RWPE2 (cell line): ENCODE data around the gene PELO.
A peak's percentile ranks its signal among the peaks of the same experiment; 100 is the strongest.

Source experiments
- ATAC-seq: fragments of 200-7000 bp; cut with Tn5 transposase; 3 replicates; pipeline ENCODE4 v1.9.1; 2021; ENCODE audit warnings: low read depth
- DNase-seq: peaks from one replicate; pipeline ENCODE4 v3.0.0-alpha.2; 2020; ENCODE audit warnings: low spot score
- H3K27ac ChIP-seq: fragments of 450-650 bp; 2 replicates; pipeline ENCODE4 v1.5.1; 2017; ENCODE audit warnings: mild to moderate bottlenecking; ENCODE audit not compliant: poor library complexity, severe bottlenecking
- H3K27me3 ChIP-seq: fragments of 250-450 bp; sonication (Bioruptor Pico); 2 replicates; pipeline ENCODE4 v1.5.1; 2021; ENCODE audit warnings: mild to moderate bottlenecking, moderate library complexity; ENCODE audit not compliant: insufficient read depth, poor library complexity, severe bottlenecking
- H3K36me3 ChIP-seq: fragments of 250-450 bp; sonication (Bioruptor Pico); 2 replicates; pipeline ENCODE4 v1.5.1; 2020; ENCODE audit warnings: low read depth, mild to moderate bottlenecking, moderate library complexity
- H3K4me1 ChIP-seq: fragments of 250-450 bp; sonication (Bioruptor Pico); 2 replicates; pipeline ENCODE4 v1.5.1; 2021; ENCODE audit warnings: mild to moderate bottlenecking, moderate library complexity; ENCODE audit not compliant: insufficient read depth, poor library complexity, severe bottlenecking
- H3K4me3 ChIP-seq: fragments of 250-450 bp; sonication (Bioruptor Pico); 2 replicates; pipeline ENCODE4 v1.5.1; 2021; ENCODE audit warnings: mild to moderate bottlenecking, moderate library complexity; ENCODE audit not compliant: severe bottlenecking
- H3K9me3 ChIP-seq: fragments of 250-450 bp; sonication (Bioruptor Pico); 2 replicates; pipeline ENCODE4 v1.5.1; 2021; ENCODE audit warnings: mild to moderate bottlenecking, moderate library complexity; ENCODE audit not compliant: severe bottlenecking
- TF ChIP-seq, protein P1 (sequence below): fragments of 450-650 bp; IDR thresholded peaks from one replicate; pipeline ENCODE4 v1.5.1; 2017; ENCODE audit warnings: mild to moderate bottlenecking, moderate library complexity; ENCODE audit not compliant: poor library complexity, severe bottlenecking

PELO gene, protein sequence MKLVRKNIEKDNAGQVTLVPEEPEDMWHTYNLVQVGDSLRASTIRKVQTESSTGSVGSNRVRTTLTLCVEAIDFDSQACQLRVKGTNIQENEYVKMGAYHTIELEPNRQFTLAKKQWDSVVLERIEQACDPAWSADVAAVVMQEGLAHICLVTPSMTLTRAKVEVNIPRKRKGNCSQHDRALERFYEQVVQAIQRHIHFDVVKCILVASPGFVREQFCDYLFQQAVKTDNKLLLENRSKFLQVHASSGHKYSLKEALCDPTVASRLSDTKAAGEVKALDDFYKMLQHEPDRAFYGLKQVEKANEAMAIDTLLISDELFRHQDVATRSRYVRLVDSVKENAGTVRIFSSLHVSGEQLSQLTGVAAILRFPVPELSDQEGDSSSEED

DNA sequence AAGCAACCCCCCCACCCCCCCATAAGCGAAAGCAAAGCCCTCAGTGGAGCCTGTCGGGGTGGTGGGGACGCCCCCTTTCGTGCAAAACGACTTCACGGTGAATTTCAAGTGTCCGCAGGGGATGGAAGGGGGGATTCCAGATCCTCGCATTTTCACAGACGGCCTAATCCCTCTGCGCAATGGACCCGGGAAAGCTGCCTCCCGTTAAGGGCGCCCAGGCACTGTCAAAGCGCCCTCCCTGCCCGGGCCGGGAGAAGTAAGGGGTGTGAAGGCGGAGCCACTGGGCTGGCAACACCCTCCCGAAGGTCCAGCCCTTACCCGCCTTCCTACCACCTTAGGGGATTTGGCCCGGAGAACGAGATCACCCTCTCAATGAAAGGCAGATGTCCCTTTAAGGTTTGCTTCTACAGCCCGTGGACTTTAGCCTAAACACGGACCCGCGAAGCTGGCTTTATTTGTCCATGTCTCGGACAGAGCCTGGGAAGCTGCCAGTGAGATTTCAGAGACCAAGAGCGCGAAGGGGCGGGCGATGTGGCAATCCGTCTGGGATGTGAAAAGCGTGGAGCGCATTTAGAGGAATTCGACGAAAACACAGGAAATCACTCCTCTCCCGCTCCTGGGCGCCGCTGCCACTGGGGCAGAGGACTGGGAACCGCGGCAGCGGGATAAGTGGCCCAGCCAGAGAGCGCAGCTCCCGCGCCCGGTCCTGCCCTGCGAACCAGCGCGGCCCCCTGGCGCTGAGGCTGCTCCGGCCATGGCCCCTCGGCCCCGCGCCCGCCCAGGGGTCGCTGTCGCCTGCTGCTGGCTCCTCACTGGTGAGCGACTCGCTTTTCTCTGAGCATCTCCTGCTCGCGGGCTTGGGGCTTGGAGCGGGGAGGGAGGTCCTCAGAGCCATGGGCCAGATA is at the start of gene PELO, which contains the start of gene ITGA1:
TSS of gene PELO (plus strand) at position 317 of the 905 bp plus-strand sequence. CDS start 12,479 bp downstream, outside the sequence.
TSS of gene ITGA1 (plus strand) at position 317 of the 905 bp plus-strand sequence. CDS start at position 755, 438 bp downstream.
- Histone ChIP-seq H3K27me3 (no peaks in the 10 kb centered on the region), H3K4me1 (peaks cover 26% of the 10 kb centered on the region), H3K36me3 (no peaks in the 10 kb centered on the region), H3K27ac (peak within 1 kb of the TSS; percentile 61), H3K4me3 (peak within 1 kb of the TSS; percentile 70), H3K9me3 (no peaks in the 10 kb centered on the region)
- TF ChIP-seq, protein P1, sequence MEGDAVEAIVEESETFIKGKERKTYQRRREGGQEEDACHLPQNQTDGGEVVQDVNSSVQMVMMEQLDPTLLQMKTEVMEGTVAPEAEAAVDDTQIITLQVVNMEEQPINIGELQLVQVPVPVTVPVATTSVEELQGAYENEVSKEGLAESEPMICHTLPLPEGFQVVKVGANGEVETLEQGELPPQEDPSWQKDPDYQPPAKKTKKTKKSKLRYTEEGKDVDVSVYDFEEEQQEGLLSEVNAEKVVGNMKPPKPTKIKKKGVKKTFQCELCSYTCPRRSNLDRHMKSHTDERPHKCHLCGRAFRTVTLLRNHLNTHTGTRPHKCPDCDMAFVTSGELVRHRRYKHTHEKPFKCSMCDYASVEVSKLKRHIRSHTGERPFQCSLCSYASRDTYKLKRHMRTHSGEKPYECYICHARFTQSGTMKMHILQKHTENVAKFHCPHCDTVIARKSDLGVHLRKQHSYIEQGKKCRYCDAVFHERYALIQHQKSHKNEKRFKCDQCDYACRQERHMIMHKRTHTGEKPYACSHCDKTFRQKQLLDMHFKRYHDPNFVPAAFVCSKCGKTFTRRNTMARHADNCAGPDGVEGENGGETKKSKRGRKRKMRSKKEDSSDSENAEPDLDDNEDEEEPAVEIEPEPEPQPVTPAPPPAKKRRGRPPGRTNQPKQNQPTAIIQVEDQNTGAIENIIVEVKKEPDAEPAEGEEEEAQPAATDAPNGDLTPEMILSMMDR = peak; percentile 63
- peak; percentile 79 for DNase-seq
- peak; percentile 80 for ATAC-seq

DNA sequence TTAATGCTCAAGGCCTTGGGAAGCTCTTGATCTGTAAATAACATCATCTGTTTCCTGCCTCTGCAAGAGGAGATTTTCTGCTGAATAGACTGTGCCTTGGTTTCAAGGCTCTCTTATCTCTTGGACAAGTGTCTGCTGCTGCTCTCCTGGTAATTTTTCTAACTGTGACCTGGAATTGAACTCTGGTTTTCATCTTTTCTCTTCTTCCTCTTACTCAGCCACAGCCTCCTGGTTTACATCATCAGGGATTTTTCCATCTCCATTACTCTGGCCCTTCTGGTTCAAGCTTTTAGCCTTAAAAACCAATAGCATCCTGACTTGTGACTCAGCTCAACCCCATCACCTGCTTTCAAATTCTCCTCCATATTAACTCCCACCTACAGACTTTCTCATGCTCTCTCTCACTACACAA is 49.6 kb upstream of the PELO start:
- Histone ChIP-seq H3K4me1 (no peaks in the 10 kb centered on the region), H3K27me3 (no peaks in the 10 kb centered on the region), H3K36me3 (no peaks in the 10 kb centered on the region), H3K9me3 (no peaks in the 10 kb centered on the region), H3K4me3 (no peak overlapping the region), H3K27ac (no peak overlapping the region)
- TF ChIP-seq, protein P1 = no peak
- no peak for DNase-seq
- no peak; the same call in 2 of the 3 replicates for ATAC-seq

DNA sequence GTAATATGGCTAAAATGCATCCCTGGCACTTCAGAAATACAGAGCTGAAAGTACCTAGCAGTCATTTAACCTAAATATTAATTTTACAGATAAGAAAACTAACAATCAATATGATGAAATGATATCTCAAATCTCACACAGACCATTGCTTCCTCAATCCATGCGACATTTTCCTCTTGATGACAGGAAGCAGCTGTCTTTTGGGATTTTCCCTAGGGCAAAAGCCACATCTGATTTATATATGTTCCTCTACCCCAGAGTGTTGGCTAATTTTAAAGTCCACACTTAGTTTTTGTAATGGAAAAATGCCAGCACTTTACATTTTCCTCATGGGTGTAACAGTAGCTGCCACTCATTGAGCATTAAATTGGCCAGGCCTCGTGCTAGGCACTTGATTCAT is 47.7 kb upstream of the PELO start:
- Histone ChIP-seq H3K27me3 (no peaks in the 10 kb centered on the region), H3K36me3 (no peaks in the 10 kb centered on the region), H3K27ac (no peak overlapping the region), H3K9me3 (no peaks in the 10 kb centered on the region), H3K4me1 (no peaks in the 10 kb centered on the region), H3K4me3 (no peak overlapping the region)
- TF ChIP-seq, protein P1 = no peak
- no peak for DNase-seq
- ATAC-seq = no peak

DNA sequence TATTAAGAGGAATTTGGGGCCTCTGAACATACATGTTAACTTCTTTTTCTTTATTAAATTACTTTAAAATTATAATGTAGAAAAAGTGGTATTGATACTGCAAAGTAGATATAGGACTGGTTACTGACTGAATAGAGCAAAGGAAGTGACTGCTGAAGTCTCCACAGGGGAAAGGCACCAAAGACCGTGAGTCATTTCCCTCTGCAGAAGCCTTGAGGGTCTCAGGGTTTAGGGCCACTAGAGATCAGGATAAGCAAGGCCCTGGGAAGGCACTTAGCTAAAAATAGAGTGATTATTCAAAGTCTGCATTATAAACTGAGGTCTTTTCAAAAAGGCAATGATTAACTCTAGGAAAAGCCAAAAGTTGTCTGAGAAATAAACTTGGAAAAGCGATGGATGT is 44.7 kb upstream of the PELO start:
- Histone ChIP-seq H3K27ac (no peak overlapping the region), H3K36me3 (no peaks in the 10 kb centered on the region), H3K27me3 (no peaks in the 10 kb centered on the region), H3K9me3 (no peaks in the 10 kb centered on the region), H3K4me1 (no peaks in the 10 kb centered on the region), H3K4me3 (no peak overlapping the region)
- TF ChIP-seq, protein P1 = no peak
- ATAC-seq (no peak), DNase-seq (no peak)
